Activated CD4-positive, alpha-beta T cell treated with anti-CD3 and anti-CD28 coated beads, Interleukin-2, Interleukin-6, amounts not matched to agents 100 ng/mL and 50 ng/mL, durations not matched to agents 16 hours and 8 hours (primary cell): Measurements from ENCODE around the gene CDK16.

Source experiments
- DNase-seq: peaks from one replicate; pipeline ENCODE4 v3.0.0-alpha.2; 2020

Gene CDK16

DNA sequence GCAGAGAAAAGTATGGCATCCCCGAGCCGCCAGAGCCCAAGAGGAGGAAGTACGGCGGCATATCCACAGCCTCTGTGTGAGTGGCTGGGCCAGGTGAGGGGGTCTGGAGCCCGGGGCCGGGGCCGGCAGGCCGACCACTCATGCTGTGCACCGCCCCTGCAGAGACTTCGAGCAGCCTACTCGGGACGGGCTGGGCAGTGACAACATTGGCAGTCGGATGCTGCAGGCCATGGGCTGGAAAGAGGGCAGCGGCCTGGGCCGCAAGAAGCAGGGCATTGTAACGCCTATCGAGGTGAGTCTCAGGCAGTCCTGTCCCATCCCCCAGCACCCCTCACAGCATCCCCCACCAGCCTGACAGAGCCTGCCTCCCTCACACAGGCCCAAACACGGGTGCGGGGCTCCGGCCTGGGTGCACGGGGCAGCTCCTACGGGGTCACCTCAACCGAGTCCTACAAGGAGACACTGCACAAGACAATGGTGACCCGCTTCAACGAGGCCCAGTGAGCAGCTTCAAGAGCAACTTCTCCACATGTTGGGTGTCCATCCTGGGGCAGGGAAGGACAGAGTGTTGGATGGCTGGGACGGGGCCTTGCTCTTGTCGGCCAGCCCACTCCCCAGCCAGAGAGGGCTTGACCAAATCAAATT, 32.3 kb upstream of the CDK16 start:
- DNase-seq = no peak

DNA sequence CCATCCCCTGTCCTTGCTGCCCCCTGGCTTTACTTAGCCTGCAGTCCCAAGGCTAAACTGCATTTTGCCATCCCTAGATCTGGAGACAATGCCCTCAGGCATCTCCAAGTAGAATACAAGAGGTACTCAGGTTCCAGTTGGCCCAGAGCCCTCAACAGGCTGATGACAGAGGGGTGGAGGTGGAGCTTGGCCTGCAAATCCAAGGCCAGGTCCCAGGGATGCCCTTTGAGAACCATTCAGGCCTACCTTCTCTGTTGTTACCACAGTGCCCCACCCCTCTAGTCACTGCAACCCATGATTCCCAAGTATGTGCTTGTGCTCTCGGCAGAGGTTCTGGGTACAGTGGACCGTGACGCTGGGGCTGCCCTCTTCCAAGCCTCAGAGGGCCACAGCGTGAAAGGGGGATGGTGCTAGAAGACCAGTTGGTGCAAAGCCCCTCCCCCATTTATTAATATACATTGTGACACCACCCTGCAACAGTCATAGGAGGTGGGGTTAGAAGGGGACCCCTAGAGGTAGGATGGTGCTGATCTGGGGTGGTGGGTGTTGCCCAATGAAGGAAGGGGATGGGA, 31.3 kb upstream of the CDK16 start:
- no peak for DNase-seq

DNA sequence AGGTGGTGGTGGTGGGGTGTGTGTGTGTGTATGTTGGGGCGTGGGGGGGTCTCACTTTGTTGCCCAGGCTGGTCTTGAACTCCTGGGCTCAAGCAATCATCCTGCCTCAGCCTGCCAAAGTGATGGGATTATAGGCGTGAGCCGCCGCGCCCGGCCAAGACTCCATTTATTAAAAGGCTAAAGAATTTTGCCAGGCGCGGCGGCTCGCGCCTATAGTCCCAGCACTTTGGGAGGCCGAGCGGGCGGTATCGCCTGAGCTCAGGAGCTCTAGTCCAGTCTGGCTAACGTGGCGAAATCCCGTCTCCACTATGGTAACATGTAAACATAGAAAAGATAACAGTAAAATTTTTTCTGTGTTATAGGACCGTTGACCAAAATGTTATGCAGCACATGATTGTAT, 28.6 kb upstream of the CDK16 start:
- DNase-seq = no peak

DNA sequence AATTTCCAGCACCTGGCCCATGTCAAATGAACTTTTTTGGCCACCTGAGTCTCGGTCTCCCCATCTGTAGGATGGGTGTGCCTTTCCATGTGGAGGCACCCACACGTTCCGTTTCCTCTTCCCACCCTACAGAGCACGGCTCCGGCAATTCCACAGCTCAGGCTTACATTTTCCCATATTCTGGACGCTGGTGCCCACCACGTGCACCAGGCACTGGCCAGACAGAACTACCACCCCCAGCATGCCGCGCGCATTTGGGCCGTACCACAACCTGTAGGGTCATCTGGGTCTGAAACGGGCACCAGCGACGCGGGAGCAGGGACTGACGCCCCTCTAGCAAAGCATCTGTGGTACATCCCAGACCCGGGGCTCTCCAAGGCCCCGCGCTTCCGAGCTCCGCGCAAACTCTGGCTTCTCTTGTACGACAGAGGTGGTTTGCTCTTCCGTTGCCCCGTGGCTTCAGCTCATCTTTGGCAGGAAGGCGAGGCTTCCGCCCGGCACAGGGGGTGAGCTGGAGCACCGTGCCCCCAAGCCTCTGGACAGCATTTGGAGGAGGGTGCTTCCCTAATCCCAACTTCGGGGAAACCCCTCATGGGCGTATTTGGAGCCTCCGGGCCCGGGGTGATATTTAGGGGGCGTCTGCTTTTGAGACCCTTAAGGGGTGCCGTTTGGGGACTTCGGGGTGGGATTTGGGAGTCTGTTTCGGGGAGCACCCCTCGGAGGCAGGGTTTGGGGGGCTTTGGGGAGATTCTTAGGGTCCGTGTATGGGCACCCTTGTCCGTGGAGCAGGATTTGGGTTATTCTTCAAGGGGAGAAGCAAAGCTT, 27.8 kb upstream of the CDK16 start:
- peak; percentile 93 for DNase-seq

DNA sequence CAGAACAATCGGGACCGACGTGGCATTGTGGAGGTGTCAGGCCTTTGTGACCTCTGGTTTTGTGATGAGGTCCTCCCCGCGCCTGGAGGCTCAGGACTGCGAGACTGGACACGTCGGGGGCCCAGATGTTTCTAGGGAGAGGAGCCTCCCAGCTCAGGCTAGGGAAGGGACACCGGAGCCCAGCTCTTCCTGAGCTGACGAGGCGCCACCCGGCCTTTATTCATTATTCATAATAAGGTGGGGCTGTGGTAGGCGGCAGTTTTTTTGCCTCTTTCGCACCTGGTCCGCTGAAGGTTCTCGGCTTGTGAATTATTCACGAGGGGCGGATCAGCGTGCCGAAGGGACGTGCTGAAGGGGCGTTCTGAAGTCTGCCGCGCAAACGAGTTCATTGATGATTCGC, 27.1 kb upstream of the CDK16 start:
- peak; percentile 51 for DNase-seq

DNA sequence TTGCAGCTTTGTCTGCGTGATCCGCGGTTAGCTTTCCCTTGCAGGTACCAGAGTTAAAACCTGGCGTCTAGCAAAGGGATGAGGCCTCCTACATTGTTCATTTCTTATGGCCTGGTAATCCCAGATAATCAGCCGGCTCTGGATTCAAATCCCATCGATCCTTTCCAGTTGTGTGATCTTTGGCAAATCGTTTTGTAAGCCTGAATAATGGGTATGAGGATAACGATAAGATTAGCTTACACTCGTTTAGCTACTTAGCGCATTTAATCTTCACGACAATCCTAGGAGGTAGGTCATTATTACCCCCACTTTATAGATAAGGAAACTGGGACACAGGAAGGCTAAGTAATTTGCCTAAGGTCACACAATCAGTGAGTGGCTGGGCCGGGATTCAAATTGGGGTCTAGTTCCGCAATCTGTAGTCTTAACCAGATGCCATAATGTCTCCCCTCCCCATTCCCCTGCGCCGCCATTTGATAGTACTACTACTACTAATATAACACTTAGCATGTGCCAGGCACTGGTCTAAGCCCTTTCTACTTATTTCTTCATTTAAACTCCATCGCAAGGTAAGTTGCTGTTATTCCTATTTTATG, 26.6 kb upstream of the CDK16 start:
- DNase-seq = no peak

DNA sequence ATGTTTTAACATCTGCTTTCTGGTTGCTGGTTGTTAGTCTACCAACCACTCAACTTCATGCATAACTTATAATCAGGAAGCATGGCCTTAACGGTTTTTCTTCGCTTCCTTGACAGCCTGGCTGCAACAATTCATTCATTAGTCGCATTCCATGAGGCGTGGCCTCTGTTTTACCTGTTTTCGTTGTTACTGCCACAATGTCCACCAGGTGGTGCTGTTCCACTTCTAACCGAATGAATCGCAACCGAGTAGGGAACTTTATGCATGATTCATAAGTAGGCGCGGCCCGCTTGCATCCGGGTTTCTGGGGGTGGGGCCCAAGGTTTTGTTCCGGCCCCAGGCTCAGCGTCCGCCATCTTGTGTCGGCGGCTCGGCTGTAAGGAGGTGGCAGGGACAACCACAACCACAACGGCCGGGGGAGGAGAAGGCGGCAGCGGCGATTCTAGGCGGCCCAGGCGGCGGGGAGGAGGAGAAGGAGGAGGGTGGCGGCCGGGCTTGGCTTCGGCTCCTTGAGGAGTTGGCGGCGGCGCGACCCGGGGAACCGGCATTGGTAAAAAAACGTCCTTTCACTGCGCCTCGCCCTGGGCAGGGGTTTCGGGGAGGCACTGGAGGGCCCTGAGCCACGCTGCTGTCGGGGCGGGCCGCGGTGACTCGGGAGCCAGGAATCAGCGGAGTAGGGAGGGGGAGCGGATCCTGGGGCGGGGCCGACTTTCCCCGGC, 24.8 kb upstream of the CDK16 start, which contains the start of gene UBA1:
Gene UBA1, plus strand, starts transcription at position 355 of the 719 bp plus-strand sequence. CDS start 4,974 bp downstream, outside the sequence.
- peak; percentile 98 for DNase-seq

DNA sequence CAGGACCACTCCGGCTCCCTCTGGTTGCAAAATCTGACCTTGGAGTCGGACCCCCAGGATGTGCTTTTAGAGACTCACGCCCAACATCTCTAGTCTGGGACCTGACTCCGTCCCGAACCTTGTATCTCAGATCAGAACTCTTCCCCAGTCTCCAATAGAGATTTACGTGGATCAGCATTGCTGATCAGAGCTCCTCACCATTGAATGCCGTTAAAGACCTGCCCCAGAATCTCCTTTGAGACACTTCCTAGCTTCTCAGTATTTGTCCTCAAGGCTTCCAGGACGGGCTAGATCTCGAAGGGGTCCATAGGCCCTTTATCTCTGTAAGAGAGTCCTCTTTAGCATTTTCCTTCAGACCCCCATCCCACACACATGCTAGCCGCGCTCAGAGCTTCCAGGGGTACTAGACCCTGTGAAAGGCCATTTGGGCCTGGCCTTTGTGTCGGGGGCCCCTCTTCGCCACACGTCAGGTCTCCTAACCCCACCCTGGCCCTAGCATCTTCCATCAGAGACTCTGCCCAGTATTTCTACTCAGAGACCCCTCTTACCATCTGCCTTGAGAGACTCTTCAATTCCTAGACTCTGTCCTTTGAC, 24.2 kb upstream of the CDK16 start:
- no peak for DNase-seq

DNA sequence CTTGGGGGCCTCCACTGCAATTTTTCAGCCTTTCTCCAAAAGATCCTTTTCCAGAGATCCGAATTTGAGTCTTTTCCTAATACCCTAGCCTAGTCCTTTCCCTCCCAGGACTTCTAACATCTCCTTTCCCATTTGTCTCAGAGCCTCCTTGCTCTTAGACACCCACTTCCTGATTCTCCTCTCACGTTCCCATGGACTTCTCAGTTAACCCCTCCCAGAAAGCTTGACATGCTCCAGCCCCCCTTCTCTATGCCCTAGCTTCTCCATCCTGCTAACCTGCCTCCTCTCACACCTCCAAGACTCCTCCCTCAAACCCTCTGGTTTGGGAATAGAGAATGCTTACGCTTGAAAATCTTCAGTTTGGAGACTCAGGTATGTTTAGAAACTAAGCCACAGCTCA, 22.4 kb upstream of the CDK16 start:
- no peak for DNase-seq

DNA sequence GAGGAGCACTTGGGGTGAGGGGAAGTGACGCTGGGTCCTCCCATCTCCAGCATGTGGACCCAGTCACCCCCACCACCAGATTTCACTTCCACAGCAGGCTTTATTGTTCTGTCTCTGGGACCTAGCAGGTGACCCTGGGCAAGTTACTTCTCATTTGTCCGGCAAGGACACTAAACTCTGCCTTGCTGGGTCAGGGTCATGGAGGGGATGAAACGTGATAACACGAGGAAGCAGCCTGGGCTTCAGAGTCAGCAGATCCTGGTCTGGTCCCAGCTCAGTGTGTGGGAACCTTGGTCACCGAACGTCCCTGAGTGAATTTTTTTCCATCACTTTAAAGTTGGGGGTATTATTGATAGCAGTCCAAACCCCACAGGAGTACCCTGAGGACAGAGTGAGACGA, 21.0 kb upstream of the CDK16 start:
- no peak for DNase-seq

DNA sequence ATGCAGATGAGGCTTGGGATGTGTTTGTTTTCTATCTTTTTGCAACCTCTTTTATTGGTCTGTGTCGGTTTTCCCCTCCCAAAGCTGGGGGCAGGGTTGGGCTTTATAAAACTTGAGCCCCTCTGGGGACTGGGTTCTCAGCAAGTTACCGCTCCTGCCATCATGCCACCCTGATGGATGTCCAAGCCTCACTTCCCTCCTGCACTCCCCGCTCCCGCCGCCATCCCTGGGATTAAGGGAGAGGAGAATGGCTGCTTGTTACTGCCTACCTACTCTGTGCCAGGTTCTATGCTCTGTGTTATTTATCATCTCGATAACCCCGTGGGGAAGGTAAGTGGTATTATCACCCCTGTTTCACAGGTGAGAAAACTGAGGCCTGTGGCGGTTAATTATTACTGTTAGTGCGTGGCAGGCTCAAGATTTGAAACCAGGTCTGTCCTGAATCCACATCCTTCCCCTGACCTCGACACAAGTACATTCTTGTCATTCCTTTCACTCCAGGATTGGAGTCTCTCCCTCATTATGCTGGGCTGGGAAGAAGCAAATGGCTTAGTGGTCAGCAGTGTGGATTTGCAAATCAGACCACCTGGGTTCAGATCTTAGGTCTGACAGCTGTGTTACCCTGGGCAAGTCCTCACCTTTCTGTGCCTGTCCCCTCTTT, 20.3 kb upstream of the CDK16 start:
- DNase-seq = no peak

DNA sequence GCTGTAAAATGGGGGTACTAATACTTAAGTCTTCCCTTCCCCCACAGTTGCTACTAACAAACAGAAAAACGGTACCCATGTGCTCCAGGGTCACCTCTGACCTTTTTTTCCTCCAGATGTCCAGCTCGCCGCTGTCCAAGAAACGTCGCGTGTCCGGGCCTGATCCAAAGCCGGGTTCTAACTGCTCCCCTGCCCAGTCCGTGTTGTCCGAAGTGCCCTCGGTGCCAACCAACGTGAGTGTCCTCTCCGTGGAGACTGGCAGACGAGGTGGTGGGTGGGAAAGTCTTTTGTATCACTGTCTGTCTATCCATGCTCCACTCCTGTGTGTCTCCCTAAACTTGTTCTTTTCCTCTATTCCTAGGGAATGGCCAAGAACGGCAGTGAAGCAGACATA, 19.8 kb upstream of the CDK16 start:
- DNase-seq = no peak

DNA sequence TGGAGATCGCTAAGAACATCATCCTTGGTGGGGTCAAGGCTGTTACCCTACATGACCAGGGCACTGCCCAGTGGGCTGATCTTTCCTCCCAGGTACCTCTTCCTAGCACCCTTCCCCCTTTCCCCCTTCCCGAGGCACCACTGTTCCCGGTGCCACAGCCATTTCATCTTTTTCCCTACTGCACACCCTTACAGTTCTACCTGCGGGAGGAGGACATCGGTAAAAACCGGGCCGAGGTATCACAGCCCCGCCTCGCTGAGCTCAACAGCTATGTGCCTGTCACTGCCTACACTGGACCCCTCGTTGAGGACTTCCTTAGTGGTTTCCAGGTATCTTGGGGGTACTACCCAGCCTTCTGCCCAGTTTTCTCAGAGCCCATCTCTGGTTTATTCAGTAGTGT, 19.2 kb upstream of the CDK16 start:
- no peak for DNase-seq

DNA sequence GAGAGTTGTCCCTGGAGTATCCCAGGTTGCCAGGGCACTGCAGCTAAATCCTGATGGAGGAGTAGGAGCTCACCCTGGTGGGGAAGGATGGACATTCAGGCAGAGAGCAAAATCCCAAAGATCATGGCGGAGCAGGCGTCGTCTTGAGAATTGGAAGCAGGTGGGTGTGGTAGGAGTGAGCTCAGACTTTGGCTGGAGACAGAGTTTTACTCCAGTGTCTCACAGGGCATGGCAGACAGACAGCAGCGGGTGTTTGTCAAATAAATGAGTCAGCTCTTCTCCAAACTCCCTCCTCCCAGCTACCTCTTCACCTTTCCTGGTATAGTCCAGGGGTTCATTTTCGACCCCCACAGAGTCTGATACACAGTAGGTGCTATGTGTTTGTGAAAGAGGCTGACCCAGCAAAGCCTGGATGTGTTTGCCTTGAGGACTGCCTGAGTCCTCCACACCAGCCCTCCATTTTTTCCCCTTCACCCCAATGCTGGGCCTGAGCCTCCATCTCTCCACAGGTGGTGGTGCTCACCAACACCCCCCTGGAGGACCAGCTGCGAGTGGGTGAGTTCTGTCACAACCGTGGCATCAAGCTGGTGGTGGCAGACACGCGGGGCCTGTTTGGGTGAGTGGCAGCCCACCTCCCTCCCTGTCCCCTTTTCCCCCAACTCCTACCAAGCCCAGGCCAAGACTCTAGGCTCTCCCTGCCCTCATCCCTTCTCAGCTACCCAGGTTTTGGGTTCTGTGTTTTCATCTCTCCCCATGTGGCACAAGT, 17.9 kb upstream of the CDK16 start:
- no peak for DNase-seq

DNA sequence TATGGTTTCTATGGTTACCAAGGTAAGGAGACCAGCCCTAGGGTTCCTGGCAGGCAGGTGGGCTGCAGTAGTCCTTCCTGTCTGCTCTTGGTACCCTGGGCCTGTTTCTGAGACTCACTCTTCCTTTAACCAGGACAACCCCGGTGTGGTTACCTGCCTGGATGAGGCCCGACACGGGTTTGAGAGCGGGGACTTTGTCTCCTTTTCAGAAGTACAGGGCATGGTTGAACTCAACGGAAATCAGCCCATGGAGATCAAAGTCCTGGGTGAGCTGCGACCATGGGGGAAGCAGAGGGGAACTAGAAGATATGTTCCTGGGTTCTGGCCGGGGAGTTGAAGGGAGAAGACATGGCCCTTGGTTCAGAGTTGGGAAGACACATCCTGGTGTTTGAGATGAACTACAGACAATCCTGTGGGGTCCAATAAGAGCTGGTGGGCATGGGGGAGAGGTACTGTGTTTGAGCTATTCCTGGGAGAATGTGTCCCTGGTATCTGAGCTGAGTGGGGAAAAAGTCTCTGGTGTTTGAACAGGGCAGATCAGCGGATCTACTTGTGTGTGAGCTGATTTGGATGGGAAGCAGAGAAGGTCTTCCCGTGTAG, 17.0 kb upstream of the CDK16 start:
- no peak for DNase-seq

DNA sequence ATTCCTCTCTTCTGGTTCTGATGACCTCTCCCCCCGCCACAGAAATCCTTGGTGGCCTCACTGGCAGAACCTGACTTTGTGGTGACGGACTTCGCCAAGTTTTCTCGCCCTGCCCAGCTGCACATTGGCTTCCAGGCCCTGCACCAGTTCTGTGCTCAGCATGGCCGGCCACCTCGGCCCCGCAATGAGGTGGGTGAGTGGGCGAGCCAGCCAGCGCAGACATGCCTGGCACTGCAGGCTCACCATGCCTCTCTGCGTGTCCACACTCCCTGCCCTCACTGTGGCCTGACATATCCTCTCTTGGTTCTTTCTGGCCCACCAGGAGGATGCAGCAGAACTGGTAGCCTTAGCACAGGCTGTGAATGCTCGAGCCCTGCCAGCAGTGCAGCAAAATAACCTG, 16.2 kb upstream of the CDK16 start:
- DNase-seq = no peak

DNA sequence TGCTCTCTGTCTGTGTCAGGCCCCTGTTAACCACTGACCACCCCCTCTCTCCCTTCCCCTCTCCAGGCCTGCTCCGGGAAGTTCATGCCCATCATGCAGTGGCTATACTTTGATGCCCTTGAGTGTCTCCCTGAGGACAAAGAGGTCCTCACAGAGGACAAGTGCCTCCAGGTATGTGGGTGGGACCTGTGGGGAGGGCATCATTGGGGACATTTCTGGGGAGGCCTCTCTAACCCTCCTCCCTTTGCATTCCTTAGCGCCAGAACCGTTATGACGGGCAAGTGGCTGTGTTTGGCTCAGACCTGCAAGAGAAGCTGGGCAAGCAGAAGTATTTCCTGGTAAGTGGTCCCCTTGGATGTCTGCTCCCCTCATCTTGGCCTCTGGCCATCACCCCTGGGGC, 15.6 kb upstream of the CDK16 start:
- DNase-seq = no peak

DNA sequence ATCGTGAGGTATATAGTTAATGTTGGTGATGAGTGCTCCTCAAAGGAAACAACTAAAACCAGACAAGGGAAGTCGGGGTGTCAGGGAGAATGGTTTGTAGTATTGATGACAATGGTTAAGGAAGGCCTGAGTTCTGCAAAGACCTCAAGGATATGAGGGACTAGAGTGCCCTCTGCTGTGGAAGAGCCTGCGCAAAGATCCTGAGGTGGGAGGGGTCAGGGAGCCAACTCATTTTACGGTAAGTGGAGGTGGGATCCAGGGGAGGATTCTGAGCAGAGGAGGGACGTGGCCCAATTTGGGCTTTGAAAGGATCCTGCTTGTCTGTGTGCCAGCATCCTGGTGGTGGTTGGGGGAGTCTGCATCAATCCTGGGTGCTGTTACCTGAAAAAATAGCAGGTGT, 13.5 kb upstream of the CDK16 start:
- no peak for DNase-seq

DNA sequence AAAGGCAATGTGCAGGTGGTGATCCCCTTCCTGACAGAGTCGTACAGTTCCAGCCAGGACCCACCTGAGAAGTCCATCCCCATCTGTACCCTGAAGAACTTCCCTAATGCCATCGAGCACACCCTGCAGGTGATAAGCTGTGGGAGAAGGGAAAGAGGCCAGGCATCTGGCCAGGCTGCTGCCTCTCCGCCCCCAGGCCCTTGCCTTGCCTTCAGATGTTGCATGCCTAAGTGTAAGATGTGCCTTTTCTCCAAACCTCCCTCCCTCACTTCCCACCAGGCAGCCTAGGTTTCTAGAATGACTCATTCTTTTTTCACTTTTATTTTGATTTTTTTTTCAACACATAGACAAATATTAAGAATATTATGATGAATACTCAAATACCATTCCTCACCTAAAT, 12.2 kb upstream of the CDK16 start:
- no peak for DNase-seq

DNA sequence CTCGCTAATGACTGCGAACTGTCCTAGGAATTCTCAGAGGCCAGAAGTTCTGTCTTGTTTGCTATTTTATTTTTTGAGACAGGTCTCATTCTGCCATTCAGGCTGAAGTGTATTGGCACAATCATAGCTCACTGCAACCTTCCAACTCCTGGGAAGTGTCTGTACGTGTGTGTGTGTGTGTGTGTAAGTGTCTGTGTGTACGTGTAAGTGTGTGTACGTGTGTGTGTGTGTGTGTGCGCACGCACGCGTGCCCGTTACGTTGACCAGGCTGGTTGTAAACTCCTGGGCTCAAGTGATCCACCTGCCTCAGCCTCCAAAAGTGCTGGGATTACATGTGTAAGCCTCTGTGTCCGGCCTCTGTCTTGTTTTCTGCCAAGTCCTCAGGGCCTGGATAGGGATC, 10.4 kb upstream of the CDK16 start:
- no peak for DNase-seq
